ENCODE measurements around the gene ADORA1. TPM values are rescaled to one million over a fixed set of nuclear protein-coding genes. Genes with fewer than 3 reads are reported as not detected.

ADORA1 gene
- polyA plus RNA-seq, 1 of the 3 experiments (the other 2 are of a cell fraction): 4.8 TPM

DNA sequence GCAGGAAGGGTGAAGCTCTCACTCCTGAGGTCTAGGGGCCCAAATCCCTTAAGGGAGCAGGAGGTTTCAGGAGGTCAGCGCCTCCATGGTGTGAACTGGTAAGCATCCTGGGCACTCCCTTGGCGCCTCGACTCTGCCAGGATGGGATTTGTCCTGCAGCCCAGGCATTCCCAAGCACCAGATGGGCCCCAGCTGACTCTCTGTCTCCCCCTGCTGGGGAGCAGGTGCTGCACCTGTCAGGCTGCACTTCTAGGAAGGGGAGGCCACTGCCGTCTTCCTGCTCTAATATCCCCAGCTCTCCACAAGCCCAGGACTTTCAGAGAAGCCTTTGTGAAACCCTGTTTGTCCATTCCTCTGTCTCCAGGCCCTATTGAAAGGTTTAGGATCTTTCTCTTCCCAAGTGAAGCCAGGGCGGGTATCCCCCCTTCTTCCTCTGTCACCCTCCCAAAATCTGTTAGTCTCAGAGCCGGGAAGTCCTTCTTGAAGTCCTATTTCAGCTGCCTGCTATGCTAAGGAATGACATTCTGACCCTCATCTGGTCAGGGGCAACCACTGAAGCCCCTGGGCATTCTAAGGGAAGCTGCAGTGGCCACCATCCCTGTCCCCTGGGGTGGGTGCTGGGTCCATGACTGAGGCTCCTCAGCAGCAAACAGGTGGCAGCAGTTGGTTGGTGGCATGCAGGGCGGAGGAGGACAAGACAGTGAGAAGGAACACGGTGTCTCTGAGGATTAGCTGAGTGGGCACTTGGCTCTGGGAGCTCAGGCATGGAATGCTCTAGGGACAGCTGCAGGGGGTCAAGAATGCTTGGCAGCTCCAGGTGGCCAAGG lies 44.9 kb downstream of the ADORA1 start (continued):
- TF ChIP-seq, protein P1, sequence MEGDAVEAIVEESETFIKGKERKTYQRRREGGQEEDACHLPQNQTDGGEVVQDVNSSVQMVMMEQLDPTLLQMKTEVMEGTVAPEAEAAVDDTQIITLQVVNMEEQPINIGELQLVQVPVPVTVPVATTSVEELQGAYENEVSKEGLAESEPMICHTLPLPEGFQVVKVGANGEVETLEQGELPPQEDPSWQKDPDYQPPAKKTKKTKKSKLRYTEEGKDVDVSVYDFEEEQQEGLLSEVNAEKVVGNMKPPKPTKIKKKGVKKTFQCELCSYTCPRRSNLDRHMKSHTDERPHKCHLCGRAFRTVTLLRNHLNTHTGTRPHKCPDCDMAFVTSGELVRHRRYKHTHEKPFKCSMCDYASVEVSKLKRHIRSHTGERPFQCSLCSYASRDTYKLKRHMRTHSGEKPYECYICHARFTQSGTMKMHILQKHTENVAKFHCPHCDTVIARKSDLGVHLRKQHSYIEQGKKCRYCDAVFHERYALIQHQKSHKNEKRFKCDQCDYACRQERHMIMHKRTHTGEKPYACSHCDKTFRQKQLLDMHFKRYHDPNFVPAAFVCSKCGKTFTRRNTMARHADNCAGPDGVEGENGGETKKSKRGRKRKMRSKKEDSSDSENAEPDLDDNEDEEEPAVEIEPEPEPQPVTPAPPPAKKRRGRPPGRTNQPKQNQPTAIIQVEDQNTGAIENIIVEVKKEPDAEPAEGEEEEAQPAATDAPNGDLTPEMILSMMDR (IDR thresholded peaks at IDR 0.05): peak; percentile 69
- TF ChIP-seq RCOR1 (IDR thresholded peaks at IDR 0.05; ENCODE audit: low read length): no peak

DNA sequence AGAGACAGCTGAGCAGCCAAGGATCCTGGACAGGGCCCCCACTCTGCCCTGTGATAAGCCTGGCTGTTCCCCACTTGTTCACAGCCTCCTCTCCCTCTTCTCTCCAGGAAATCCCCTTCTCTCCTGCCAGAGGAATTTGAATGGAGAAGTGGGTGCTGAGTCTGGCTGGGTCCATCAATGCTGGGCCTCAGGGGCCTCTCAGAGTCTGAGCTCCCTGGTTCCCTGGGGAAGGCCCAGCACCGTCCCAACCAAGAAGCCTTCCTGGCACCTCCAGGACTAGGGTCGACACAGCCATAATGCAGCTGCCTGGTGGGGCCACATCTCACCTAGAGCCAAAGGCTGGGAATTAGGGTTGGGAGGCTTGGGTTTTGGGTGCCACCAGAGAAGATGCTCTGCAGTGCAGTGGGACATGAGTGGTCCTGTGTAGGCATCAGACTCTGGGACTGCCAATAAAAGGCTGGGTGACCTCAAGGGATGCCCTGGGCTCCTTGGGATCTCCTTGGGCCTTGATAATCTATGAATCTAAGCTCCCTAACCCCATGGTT lies 45.6 kb downstream of the ADORA1 start:
- no peak for DNase-seq
- peaks cover 12 to 13% of the 10 kb centered on the region in 2 experiments; a peak in 2 of 4 replicates for H3K4me1 ChIP-seq (ENCODE audit: control insufficient read depth in 1 of 2, insufficient read depth in 2 of 2, low read depth in 1 of 2, low read length in 1 of 2)
- no peaks in the 10 kb centered on the region for H3F3A ChIP-seq (replicated peaks; ENCODE audit: insufficient read depth)
- POLR2A ChIA-PET: no interaction called here
- no peaks in the 10 kb centered on the region for H3K9me3 ChIP-seq
- H3K36me3 ChIP-seq (replicated peaks in 1 of 2; ENCODE audit: control insufficient read depth in 1 of 2, insufficient read depth in 2 of 2, low read length in 1 of 2): no peaks in the 10 kb centered on the region
- H3K4me2 ChIP-seq: no peak overlapping the region
- TF ChIP-seq, protein P2, sequence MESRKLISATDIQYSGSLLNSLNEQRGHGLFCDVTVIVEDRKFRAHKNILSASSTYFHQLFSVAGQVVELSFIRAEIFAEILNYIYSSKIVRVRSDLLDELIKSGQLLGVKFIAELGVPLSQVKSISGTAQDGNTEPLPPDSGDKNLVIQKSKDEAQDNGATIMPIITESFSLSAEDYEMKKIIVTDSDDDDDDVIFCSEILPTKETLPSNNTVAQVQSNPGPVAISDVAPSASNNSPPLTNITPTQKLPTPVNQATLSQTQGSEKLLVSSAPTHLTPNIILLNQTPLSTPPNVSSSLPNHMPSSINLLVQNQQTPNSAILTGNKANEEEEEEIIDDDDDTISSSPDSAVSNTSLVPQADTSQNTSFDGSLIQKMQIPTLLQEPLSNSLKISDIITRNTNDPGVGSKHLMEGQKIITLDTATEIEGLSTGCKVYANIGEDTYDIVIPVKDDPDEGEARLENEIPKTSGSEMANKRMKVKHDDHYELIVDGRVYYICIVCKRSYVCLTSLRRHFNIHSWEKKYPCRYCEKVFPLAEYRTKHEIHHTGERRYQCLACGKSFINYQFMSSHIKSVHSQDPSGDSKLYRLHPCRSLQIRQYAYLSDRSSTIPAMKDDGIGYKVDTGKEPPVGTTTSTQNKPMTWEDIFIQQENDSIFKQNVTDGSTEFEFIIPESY (IDR thresholded peaks at IDR 0.05; ENCODE audit: borderline replicate concordance, low read depth): no peak
- no peak for TF ChIP-seq RAD21 (IDR thresholded peaks at IDR 0.05; ENCODE audit: low read length)
- H3K79me2 ChIP-seq (ENCODE audit: insufficient read depth): no peaks in the 10 kb centered on the region
- no peak overlapping the region for H3K9ac ChIP-seq
- no peak overlapping the region for H3K4me3 ChIP-seq (ENCODE audit: low read depth in 2 of 2, low read length in 1 of 2)
- no peaks in the 10 kb centered on the region for H4K20me1 ChIP-seq (ENCODE audit: insufficient read depth)
- no peaks in the 10 kb centered on the region for H3K27me3 ChIP-seq (ENCODE audit: insufficient read depth)
- CTCF ChIA-PET: interaction anchor here (0.9 to 4.8 kb wide), 28 partner anchors 9 to 145 kb away, joined by 3 to 49 read pairs (median 9); partner anchors contain the start of genes ADORA1 and PPFIA4
- no peaks in the 10 kb centered on the region for H3K9me2 ChIP-seq
- H3K27ac ChIP-seq (ENCODE audit: low read depth in 2 of 2, low read length in 1 of 2): no peak overlapping the region
- H2AFZ ChIP-seq (ENCODE audit: low read depth): no peak overlapping the region
- WGBS (ENCODE audit: low lambda C conversion rate): 40% methylated on average over 1 of the region's 2 CpGs

DNA sequence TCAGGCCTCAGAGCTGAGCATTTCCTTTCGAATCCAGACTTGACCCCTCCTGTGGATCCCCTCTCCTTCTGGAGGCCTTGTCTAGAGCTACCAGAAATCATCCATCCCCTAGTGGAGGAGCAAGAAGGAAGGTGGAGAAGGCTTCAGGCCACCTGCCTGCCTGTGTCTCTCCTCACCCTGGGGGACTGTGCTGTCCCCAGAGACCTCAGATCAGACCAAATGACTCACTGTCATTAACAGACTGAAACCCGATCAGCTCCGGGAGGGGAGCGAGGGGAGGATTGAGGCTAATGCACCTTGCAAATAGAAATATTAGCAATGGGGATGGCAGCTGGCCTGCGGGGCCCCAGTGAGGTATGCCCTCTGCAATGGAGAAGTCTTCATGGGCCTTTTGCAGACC lies 46.0 kb downstream of the ADORA1 start:
- Histone ChIP-seq H3K4me3 (ENCODE audit: low read depth in 2 of 2, low read length in 1 of 2) (no peak overlapping the region), H3K9me3 (no peaks in the 10 kb centered on the region), H3K9ac (no peak overlapping the region), H3K79me2 (ENCODE audit: insufficient read depth) (no peaks in the 10 kb centered on the region), H3K9me2 (no peaks in the 10 kb centered on the region), H3K4me2 (no peak overlapping the region), H3F3A (replicated peaks; ENCODE audit: insufficient read depth) (no peaks in the 10 kb centered on the region), H3K4me1 (ENCODE audit: control insufficient read depth in 1 of 2, insufficient read depth in 2 of 2, low read depth in 1 of 2, low read length in 1 of 2) (peaks cover 17% of the 10 kb centered on the region in 2 experiments; a peak in 2 of 4 replicates), H4K20me1 (ENCODE audit: insufficient read depth) (no peaks in the 10 kb centered on the region), H3K27ac (ENCODE audit: low read depth in 2 of 2, low read length in 1 of 2) (no peak overlapping the region), H3K27me3 (ENCODE audit: insufficient read depth) (no peaks in the 10 kb centered on the region), H3K36me3 (replicated peaks in 1 of 2; ENCODE audit: control insufficient read depth in 1 of 2, insufficient read depth in 2 of 2, low read length in 1 of 2) (no peaks in the 10 kb centered on the region), H2AFZ (ENCODE audit: low read depth) (no peak overlapping the region)
- no peak for DNase-seq
- POLR2A ChIA-PET: no interaction called here
- CTCF ChIA-PET: interaction anchor here (0.9 to 4.8 kb wide), 16 partner anchors 11 to 145 kb away, joined by 3 to 49 read pairs (median 12); partner anchors contain the start of genes ADORA1 and PPFIA4
- no peak for TF ChIP-seq MEF2A (IDR thresholded peaks at IDR 0.05; ENCODE audit: borderline replicate concordance, low read depth)
- no peak for TF ChIP-seq GABPA (IDR thresholded peaks at IDR 0.05; ENCODE audit: low read depth)
- TF ChIP-seq, protein P3, sequence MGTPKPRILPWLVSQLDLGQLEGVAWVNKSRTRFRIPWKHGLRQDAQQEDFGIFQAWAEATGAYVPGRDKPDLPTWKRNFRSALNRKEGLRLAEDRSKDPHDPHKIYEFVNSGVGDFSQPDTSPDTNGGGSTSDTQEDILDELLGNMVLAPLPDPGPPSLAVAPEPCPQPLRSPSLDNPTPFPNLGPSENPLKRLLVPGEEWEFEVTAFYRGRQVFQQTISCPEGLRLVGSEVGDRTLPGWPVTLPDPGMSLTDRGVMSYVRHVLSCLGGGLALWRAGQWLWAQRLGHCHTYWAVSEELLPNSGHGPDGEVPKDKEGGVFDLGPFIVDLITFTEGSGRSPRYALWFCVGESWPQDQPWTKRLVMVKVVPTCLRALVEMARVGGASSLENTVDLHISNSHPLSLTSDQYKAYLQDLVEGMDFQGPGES (IDR thresholded peaks at IDR 0.05; ENCODE audit: low read depth, low read length): no peak
- TF ChIP-seq, protein P4, sequence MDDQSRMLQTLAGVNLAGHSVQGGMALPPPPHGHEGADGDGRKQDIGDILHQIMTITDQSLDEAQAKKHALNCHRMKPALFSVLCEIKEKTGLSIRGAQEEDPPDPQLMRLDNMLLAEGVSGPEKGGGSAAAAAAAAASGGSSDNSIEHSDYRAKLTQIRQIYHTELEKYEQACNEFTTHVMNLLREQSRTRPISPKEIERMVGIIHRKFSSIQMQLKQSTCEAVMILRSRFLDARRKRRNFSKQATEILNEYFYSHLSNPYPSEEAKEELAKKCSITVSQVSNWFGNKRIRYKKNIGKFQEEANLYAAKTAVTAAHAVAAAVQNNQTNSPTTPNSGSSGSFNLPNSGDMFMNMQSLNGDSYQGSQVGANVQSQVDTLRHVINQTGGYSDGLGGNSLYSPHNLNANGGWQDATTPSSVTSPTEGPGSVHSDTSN (IDR thresholded peaks at IDR 0.05): no peak
- no peak for TF ChIP-seq YY1 (IDR thresholded peaks at IDR 0.05; ENCODE audit: low read depth)
- no peak for TF ChIP-seq GATA2 (CRISPR knock-in tag; IDR thresholded peaks at IDR 0.05)
- TF ChIP-seq ELF1 (IDR thresholded peaks at IDR 0.05): no peak
- TF ChIP-seq POLR2AphosphoS5 (IDR thresholded peaks at IDR 0.05; ENCODE audit: low read depth, low read length): no peak
- 68% methylated on average over 5 of the region's 5 CpGs for WGBS (ENCODE audit: low lambda C conversion rate)

Measured in SK-N-SH (cell line).